ENCODE measurements around the gene CCDC85C.

DNA sequence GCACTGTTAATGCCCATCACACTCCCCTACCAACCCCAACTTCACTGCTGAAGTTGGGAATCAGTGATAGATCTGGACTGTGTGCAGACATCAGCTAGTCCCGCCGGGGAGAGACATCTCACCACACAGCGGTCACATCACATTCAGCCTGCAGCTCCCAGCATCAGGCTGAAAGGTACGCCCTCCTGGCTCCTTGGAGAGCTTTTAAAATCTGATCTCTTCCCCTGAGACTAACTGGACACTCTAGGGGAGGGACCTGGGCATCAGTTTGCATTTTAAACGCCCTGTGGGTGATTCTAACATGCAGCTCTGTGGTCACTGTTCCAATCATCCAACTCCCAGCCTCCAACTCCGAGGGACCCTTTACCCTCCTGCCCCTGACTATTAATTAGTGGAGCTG lies 58.4 kb downstream of the CCDC85C start:
- TF ChIP-seq, protein P1, sequence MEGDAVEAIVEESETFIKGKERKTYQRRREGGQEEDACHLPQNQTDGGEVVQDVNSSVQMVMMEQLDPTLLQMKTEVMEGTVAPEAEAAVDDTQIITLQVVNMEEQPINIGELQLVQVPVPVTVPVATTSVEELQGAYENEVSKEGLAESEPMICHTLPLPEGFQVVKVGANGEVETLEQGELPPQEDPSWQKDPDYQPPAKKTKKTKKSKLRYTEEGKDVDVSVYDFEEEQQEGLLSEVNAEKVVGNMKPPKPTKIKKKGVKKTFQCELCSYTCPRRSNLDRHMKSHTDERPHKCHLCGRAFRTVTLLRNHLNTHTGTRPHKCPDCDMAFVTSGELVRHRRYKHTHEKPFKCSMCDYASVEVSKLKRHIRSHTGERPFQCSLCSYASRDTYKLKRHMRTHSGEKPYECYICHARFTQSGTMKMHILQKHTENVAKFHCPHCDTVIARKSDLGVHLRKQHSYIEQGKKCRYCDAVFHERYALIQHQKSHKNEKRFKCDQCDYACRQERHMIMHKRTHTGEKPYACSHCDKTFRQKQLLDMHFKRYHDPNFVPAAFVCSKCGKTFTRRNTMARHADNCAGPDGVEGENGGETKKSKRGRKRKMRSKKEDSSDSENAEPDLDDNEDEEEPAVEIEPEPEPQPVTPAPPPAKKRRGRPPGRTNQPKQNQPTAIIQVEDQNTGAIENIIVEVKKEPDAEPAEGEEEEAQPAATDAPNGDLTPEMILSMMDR (IDR thresholded peaks at IDR 0.05; ENCODE audit: insufficient read depth, low read depth, low read length), result no peak
- TF ChIP-seq EZH2 (IDR thresholded peaks at IDR 0.05; ENCODE audit: insufficient read depth, low read length), result no peak
